Natural killer cell (primary cell): ENCODE results near the gene KRTAP4-12. TPM values are rescaled to one million over a fixed set of nuclear protein-coding genes. Genes with fewer than 3 reads are reported as not detected.
A peak's percentile ranks its signal among the peaks of the same experiment; 100 is the strongest.
"Not testable (repeated sequence)": the region's sequence is repeated elsewhere in the genome, so short reads cannot be mapped to it uniquely, and the experiment has no call there.

Experiments
- ATAC-seq, 3 donors: fragments of 150-1000 bp in 2 of 3; fragments of 200-7000 bp in 1 of 3; cut with Tn5 transposase; 1 replicate in 1 of 3; 2 replicates in 2 of 3; pipeline ENCODE4 v1.10.0; 2021; ENCODE audit warnings: mild to moderate bottlenecking in 2 of 3, moderate library complexity in 2 of 3
- DNase-seq, 2 donors: peaks; one replicate each; pipeline versions ENCODE4 v3.0.0 to v3.0.0-alpha.2; 2013 to 2021; ENCODE audit warnings: mixed read lengths in 1 of 2
- H3K27ac ChIP-seq: one replicate; pipeline ENCODE4 v1.5.1; 2013; ENCODE audit warnings: mild to moderate bottlenecking, low read length
- H3K27me3 ChIP-seq: one replicate; pipeline ENCODE4 v1.6.1; 2013; ENCODE audit warnings: low read length; ENCODE audit not compliant: control insufficient read depth, insufficient read depth
- H3K36me3 ChIP-seq: one replicate; pipeline ENCODE4 v1.6.1; 2013; ENCODE audit warnings: low read length; ENCODE audit not compliant: control insufficient read depth, insufficient read depth
- H3K4me1 ChIP-seq: one replicate; pipeline ENCODE4 v1.6.1; 2013; ENCODE audit warnings: low read length; ENCODE audit not compliant: control insufficient read depth, insufficient read depth
- H3K4me3 ChIP-seq: one replicate; pipeline ENCODE4 v1.5.1; 2013; ENCODE audit warnings: low read length
- H3K9me3 ChIP-seq: one replicate; pipeline ENCODE4 v1.6.1; 2013; ENCODE audit warnings: low read length; ENCODE audit not compliant: control insufficient read depth, insufficient read depth
- H3K27ac Mint-ChIP-seq, 2 donors: one replicate each; pipeline ENCODE4 v1.8.0; 2022; ENCODE audit warnings: mild to moderate bottlenecking in 2 of 2, mixed read lengths in 2 of 2, moderate library complexity in 1 of 2
- H3K27me3 Mint-ChIP-seq, 2 donors: one replicate each; pipeline ENCODE4 v1.8.0; 2022; ENCODE audit warnings: low read depth in 2 of 2, mixed read lengths in 2 of 2
- H3K36me3 Mint-ChIP-seq: one replicate; pipeline ENCODE4 v1.8.0; 2022; ENCODE audit warnings: mixed read lengths
- H3K4me1 Mint-ChIP-seq, 2 donors: one replicate each; pipeline ENCODE4 v1.8.0; 2022; ENCODE audit warnings: mixed read lengths in 2 of 2
- H3K4me3 Mint-ChIP-seq: one replicate; pipeline ENCODE4 v1.8.0; 2022; ENCODE audit warnings: mild to moderate bottlenecking, moderate library complexity, mixed read lengths
- H3K9me3 Mint-ChIP-seq, 2 donors: one replicate each; pipeline ENCODE4 v1.8.0; 2022; ENCODE audit warnings: mixed read lengths in 2 of 2
- CTCF ChIP-seq: fragments of 200-600 bp; IDR thresholded peaks from one replicate; pipeline ENCODE4 v1.8.0; 2022; ENCODE audit warnings: antibody characterized with exemption
- WGBS: methylation state at CpG from one replicate; pipeline ENCODE4 v1.1.7; 2013; ENCODE audit warnings: missing lambda C conversion rate; ENCODE audit not compliant: insufficient coverage; 5-methylcytosine and 5-hydroxymethylcytosine counted together
- intact Hi-C: fragments of 100-400 bp; cut with micrococcal nuclease; formaldehyde crosslinking; loops from one replicate; pipeline ENCODE4 v1.14.2; 2022
- total RNA-seq, 4 donors: library from RNA; stranded (reverse); fragments of 120-200 nt in 1 of 4; gene quantifications; one replicate each; pipeline versions ENCODE4 v1.2.3 to v1.2.4, GENCODE V29; 2013 to 2022

Gene KRTAP4-12
- total RNA-seq, 3 donors from 2014 or later (not counting 1 experiment from before 2014, with no cell fraction given): not detected

GRCh38 chr17:41127371-41127770 lies 3.4 kb upstream of the KRTAP4-12 start:
- Mint-ChIP-seq H3K4me1 (peaks cover 0 to 5% of the 10 kb centered on the region in 2 donors), H3K36me3 (no peaks in the 10 kb centered on the region), H3K9me3 (no peaks in the 10 kb centered on the region), H3K4me3 (no peak overlapping the region), H3K27me3 (peaks cover 19 to 40% of the 10 kb centered on the region in 2 donors), H3K27ac (no peak overlapping the region)
- H3K4me3 ChIP-seq: no peak overlapping the region
- WGBS: no CpG with 5 or more reads among the region's 1 CpG
- intact Hi-C loops: no loop called here
- peaks cover 6% of the 10 kb centered on the region for H3K27me3 ChIP-seq
- H3K9me3 ChIP-seq: no peaks in the 10 kb centered on the region
- no peak for TF ChIP-seq CTCF
- H3K4me1 ChIP-seq: peaks cover 15% of the 10 kb centered on the region
- H3K27ac ChIP-seq: no peak overlapping the region
- no peaks in the 10 kb centered on the region for H3K36me3 ChIP-seq
- DNase-seq (no peak), ATAC-seq (no peak)

- intact Hi-C loops: no loop called here
- Histone ChIP-seq H3K36me3 (no peaks in the 10 kb centered on the region), H3K9me3 (no peaks in the 10 kb centered on the region), H3K4me3 (no peak overlapping the region), H3K4me1 (peaks cover 15% of the 10 kb centered on the region), H3K27me3 (peaks cover 6% of the 10 kb centered on the region), H3K27ac (no peak overlapping the region)
- no peak for TF ChIP-seq CTCF
- no peak for DNase-seq
- H3K36me3 Mint-ChIP-seq: no peaks in the 10 kb centered on the region
- peaks cover 0 to 5% of the 10 kb centered on the region in 2 donors for H3K4me1 Mint-ChIP-seq
- H3K4me3 Mint-ChIP-seq: no peak overlapping the region
- peaks cover 21 to 34% of the 10 kb centered on the region in 2 donors for H3K27me3 Mint-ChIP-seq
- ATAC-seq: no peak
- no peak overlapping the region for H3K27ac Mint-ChIP-seq
- no CpG with 5 or more reads among the region's 3 CpGs for WGBS
- H3K9me3 Mint-ChIP-seq: no peaks in the 10 kb centered on the region
These were observed 2.4 kb upstream of the KRTAP4-12 start for GRCh38 chr17:41126412-41126811.

GRCh38 chr17:41125064-41125463 lies 1.1 kb upstream of the KRTAP4-12 start:
- Mint-ChIP-seq H3K27ac (no peak overlapping the region), H3K27me3 (peaks cover 24 to 41% of the 10 kb centered on the region in 2 donors), H3K9me3 (no peaks in the 10 kb centered on the region), H3K36me3 (no peaks in the 10 kb centered on the region), H3K4me1 (peaks cover 7 to 11% of the 10 kb centered on the region in 2 donors), H3K4me3 (no peak overlapping the region)
- Histone ChIP-seq H3K36me3 (no peaks in the 10 kb centered on the region), H3K4me1 (peaks cover 18% of the 10 kb centered on the region), H3K9me3 (no peaks in the 10 kb centered on the region), H3K27me3 (peaks cover 6% of the 10 kb centered on the region), H3K27ac (no peak overlapping the region), H3K4me3 (no peak overlapping the region)
- DNase-seq (no peak), ATAC-seq (no peak)
- TF ChIP-seq CTCF: no peak
- no CpG with 5 or more reads among the region's 2 CpGs for WGBS
- intact Hi-C loops: no loop called here

- 89% methylated on average over 12 of the region's 12 CpGs for WGBS
- H3K9me3 Mint-ChIP-seq, ATAC-seq, H3K36me3 Mint-ChIP-seq, H3K4me3 ChIP-seq, H3K27ac Mint-ChIP-seq, H3K36me3 ChIP-seq, H3K9me3 ChIP-seq, H3K4me3 Mint-ChIP-seq, intact Hi-C loops, H3K27me3 ChIP-seq, H3K27ac ChIP-seq: not testable (repeated sequence)
- Mint-ChIP-seq H3K27me3 (peaks cover 26 to 46% of the 10 kb centered on the region in 2 donors), H3K4me1 (peaks cover 11 to 14% of the 10 kb centered on the region in 2 donors)
- peaks cover 18% of the 10 kb centered on the region for H3K4me1 ChIP-seq
- DNase-seq: peak in 1 of 2 donors; percentile 25
These were observed 541 bp downstream of the KRTAP4-12 start for GRCh38 chr17:41123292-41123990.
